Neural progenitor cell (in vitro differentiated cells): ENCODE results near the gene PSMD9. TPM values are rescaled to one million over a fixed set of nuclear protein-coding genes. Genes with fewer than 3 reads are reported as not detected.

ENCODE experiments used
- DNase-seq: peaks from one replicate; pipeline ENCODE4 v3.0.0-alpha.2; 2016; ENCODE audit warnings: low spot score
- H2AFZ ChIP-seq: fragments of 200-600 bp; sonication (generic); replicated peaks from 2 replicates; pipeline ENCODE4 v1.6.1; 2016; ENCODE audit warnings: antibody characterized with exemption
- H3F3A ChIP-seq: fragments of 200-600 bp; sonication (generic); 2 replicates; pipeline ENCODE4 v1.6.1; 2016; ENCODE audit warnings: antibody characterized with exemption, low read depth
- H3K27ac ChIP-seq: fragments of 200-600 bp; sonication (generic); 2 replicates; pipeline ENCODE4 v1.5.1; 2016; ENCODE audit warnings: mild to moderate bottlenecking
- H3K27me3 ChIP-seq: fragments of 200-600 bp; sonication (generic); 2 replicates; pipeline ENCODE4 v1.6.1; 2016; ENCODE audit warnings: mild to moderate bottlenecking, moderate library complexity
- H3K36me3 ChIP-seq: fragments of 200-600 bp; sonication (generic); 2 replicates; pipeline ENCODE4 v1.5.1; 2016
- H3K4me1 ChIP-seq: fragments of 200-600 bp; sonication (generic); 2 replicates; pipeline ENCODE4 v1.6.1; 2016; ENCODE audit warnings: mixed run types
- H3K4me2 ChIP-seq: fragments of 200-600 bp; sonication (generic); 2 replicates; pipeline ENCODE4 v1.6.1; 2016
- H3K4me3 ChIP-seq: fragments of 200-600 bp; sonication (generic); 2 replicates; pipeline ENCODE4 v1.5.1; 2016
- H3K79me2 ChIP-seq: fragments of 200-600 bp; sonication (generic); 2 replicates; pipeline ENCODE4 v1.6.1; 2016; ENCODE audit warnings: low read depth
- H3K9ac ChIP-seq: fragments of 200-600 bp; sonication (generic); 2 replicates; pipeline ENCODE4 v1.6.1; 2016
- H3K9me3 ChIP-seq: fragments of 200-600 bp; sonication (generic); 2 replicates; pipeline ENCODE4 v1.5.1; 2016; ENCODE audit warnings: low read depth
- H4K20me1 ChIP-seq: fragments of 200-600 bp; sonication (generic); 2 replicates; pipeline ENCODE4 v1.6.1; 2016; ENCODE audit warnings: low read depth
- H3K27ac Mint-ChIP-seq: 3 replicates; pipeline ENCODE4 v1.8.0; 2021; ENCODE audit warnings: mixed read lengths
- H3K27me3 Mint-ChIP-seq: 2 replicates; pipeline ENCODE4 v1.8.0; 2022; ENCODE audit warnings: low read depth, mild to moderate bottlenecking, inconsistent platforms, moderate library complexity, mixed read lengths; ENCODE audit not compliant: insufficient read depth
- H3K36me3 Mint-ChIP-seq: 3 replicates; pipeline ENCODE4 v1.8.0; 2021; ENCODE audit warnings: mixed read lengths
- H3K4me1 Mint-ChIP-seq: 3 replicates; pipeline ENCODE4 v1.8.0; 2021; ENCODE audit warnings: mixed read lengths
- H3K4me3 Mint-ChIP-seq: 3 replicates; pipeline ENCODE4 v1.8.0; 2021; ENCODE audit warnings: mild to moderate bottlenecking, moderate library complexity, mixed read lengths
- H3K9me3 Mint-ChIP-seq: 3 replicates; pipeline ENCODE4 v1.8.0; 2020; ENCODE audit warnings: mixed read lengths
- CTCF ChIP-seq: fragments of 200-600 bp; sonication (generic); IDR thresholded peaks from 2 replicates; pipeline ENCODE4 v1.5.1; 2017; ENCODE audit warnings: antibody characterized with exemption, mild to moderate bottlenecking
- EZH2 ChIP-seq: fragments of 200-600 bp; sonication (generic); IDR thresholded peaks from 2 replicates; pipeline ENCODE4 v1.6.1; 2017; ENCODE audit warnings: antibody characterized with exemption, mild to moderate bottlenecking, moderate library complexity
- EZH2phosphoT487 ChIP-seq: fragments of 200-600 bp; sonication (generic); IDR thresholded peaks from 2 replicates; pipeline ENCODE4 v1.6.1; 2017; ENCODE audit warnings: antibody characterized with exemption
- total RNA-seq: library from RNA; depleted of rRNA; stranded (reverse); fragments of >200 nt; gene quantifications from 2 replicates; pipeline ENCODE4 v1.2.3, GENCODE V29; 2015; ENCODE audit warnings: low replicate concordance

Gene PSMD9
- total RNA-seq, 1 donor from 2014 or later: 60.9 TPM

GRCh38 chr12:121947981-121948380 is 59.4 kb downstream of the PSMD9 start:
- H4K20me1 ChIP-seq: no peaks in the 10 kb centered on the region
- peaks cover 13% of the 10 kb centered on the region for H3K9me3 Mint-ChIP-seq
- no peaks in the 10 kb centered on the region for H3K4me1 Mint-ChIP-seq
- no peaks in the 10 kb centered on the region for H3K4me1 ChIP-seq
- no peak overlapping the region for H3K4me3 Mint-ChIP-seq
- DNase-seq: no peak
- H3K27ac ChIP-seq: no peak overlapping the region
- no peak overlapping the region for H3K9ac ChIP-seq
- H3K27me3 Mint-ChIP-seq: peaks cover under 1% of the 10 kb centered on the region
- H3K4me3 ChIP-seq: no peak overlapping the region
- no peak overlapping the region for H2AFZ ChIP-seq
- H3K9me3 ChIP-seq: peaks cover 5% of the 10 kb centered on the region
- no peak overlapping the region for H3K27ac Mint-ChIP-seq
- H3K79me2 ChIP-seq: no peaks in the 10 kb centered on the region
- H3K36me3 Mint-ChIP-seq: peaks cover 9% of the 10 kb centered on the region
- H3K27me3 ChIP-seq: no peaks in the 10 kb centered on the region
- no peaks in the 10 kb centered on the region for H3K36me3 ChIP-seq
- H3F3A ChIP-seq: no peaks in the 10 kb centered on the region
- TF ChIP-seq EZH2phosphoT487 (no peak), EZH2 (no peak), CTCF (no peak)
- no peak overlapping the region for H3K4me2 ChIP-seq

- H3K9me3 ChIP-seq: peaks cover 5% of the 10 kb centered on the region
- Mint-ChIP-seq H3K27ac (no peak overlapping the region), H3K9me3 (peaks cover 15% of the 10 kb centered on the region), H3K27me3 (peaks cover 2% of the 10 kb centered on the region), H3K36me3 (peaks cover 9% of the 10 kb centered on the region), H3K4me3 (no peak overlapping the region), H3K4me1 (no peaks in the 10 kb centered on the region)
- H4K20me1 ChIP-seq: no peaks in the 10 kb centered on the region
- H2AFZ ChIP-seq: no peak overlapping the region
- TF ChIP-seq EZH2phosphoT487 (no peak), CTCF (no peak), EZH2 (no peak)
- H3K36me3 ChIP-seq: no peaks in the 10 kb centered on the region
- H3K27ac ChIP-seq: no peak overlapping the region
- H3K4me3 ChIP-seq: no peak overlapping the region
- no peak overlapping the region for H3K9ac ChIP-seq
- H3K27me3 ChIP-seq: no peaks in the 10 kb centered on the region
- H3K4me1 ChIP-seq: no peaks in the 10 kb centered on the region
- H3K4me2 ChIP-seq: no peak overlapping the region
- no peaks in the 10 kb centered on the region for H3F3A ChIP-seq
- DNase-seq: no peak
- no peaks in the 10 kb centered on the region for H3K79me2 ChIP-seq
Observed at GRCh38 chr12:121949648-121950397, 61.2 kb downstream of the PSMD9 start.

- Mint-ChIP-seq H3K27me3 (peaks cover 4% of the 10 kb centered on the region), H3K9me3 (peaks cover 2% of the 10 kb centered on the region), H3K4me1 (no peaks in the 10 kb centered on the region), H3K27ac (no peak overlapping the region), H3K36me3 (no peaks in the 10 kb centered on the region), H3K4me3 (no peak overlapping the region)
- Histone ChIP-seq H3K4me2 (no peak overlapping the region), H2AFZ (no peak overlapping the region), H3F3A (no peaks in the 10 kb centered on the region), H3K27me3 (no peaks in the 10 kb centered on the region), H3K27ac (no peak overlapping the region), H3K4me1 (no peaks in the 10 kb centered on the region), H3K9me3 (no peaks in the 10 kb centered on the region), H4K20me1 (no peaks in the 10 kb centered on the region), H3K36me3 (no peaks in the 10 kb centered on the region), H3K79me2 (no peaks in the 10 kb centered on the region), H3K4me3 (no peak overlapping the region), H3K9ac (no peak overlapping the region)
- TF ChIP-seq EZH2phosphoT487: no peak
- no peak for TF ChIP-seq EZH2
- TF ChIP-seq CTCF: no peak
- DNase-seq: no peak
Observed at GRCh38 chr12:121953117-121953692, 64.6 kb downstream of the PSMD9 start.
